ENCODE data around the gene TMEM234.

DNA sequence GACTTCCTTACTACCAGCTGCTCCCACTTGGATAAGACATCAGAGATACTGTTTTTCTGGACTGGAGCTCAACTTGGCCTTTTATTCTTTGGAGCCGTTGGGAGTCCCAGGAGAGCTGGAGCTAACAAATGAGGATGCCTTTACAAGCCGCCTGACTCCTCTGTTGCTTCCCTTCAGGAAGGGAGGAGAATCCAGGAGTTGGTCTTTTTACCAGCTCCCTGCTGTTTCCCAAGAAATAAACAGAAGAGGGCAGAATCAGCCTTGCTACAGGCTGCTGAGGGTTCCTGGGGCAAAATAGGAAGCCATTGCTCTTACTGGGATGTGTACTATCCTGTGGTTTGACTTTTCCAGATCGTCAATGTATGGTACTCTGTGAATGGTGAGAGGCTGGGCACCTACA lies 1.5 kb upstream of the TMEM234 start:
- TF ChIP-seq, protein P1, sequence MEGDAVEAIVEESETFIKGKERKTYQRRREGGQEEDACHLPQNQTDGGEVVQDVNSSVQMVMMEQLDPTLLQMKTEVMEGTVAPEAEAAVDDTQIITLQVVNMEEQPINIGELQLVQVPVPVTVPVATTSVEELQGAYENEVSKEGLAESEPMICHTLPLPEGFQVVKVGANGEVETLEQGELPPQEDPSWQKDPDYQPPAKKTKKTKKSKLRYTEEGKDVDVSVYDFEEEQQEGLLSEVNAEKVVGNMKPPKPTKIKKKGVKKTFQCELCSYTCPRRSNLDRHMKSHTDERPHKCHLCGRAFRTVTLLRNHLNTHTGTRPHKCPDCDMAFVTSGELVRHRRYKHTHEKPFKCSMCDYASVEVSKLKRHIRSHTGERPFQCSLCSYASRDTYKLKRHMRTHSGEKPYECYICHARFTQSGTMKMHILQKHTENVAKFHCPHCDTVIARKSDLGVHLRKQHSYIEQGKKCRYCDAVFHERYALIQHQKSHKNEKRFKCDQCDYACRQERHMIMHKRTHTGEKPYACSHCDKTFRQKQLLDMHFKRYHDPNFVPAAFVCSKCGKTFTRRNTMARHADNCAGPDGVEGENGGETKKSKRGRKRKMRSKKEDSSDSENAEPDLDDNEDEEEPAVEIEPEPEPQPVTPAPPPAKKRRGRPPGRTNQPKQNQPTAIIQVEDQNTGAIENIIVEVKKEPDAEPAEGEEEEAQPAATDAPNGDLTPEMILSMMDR (IDR thresholded peaks at IDR 0.05) = no peak
- TF ChIP-seq POLR2AphosphoS5 (IDR thresholded peaks at IDR 0.05) = no peak
- TF ChIP-seq EP300 (IDR thresholded peaks at IDR 0.05) = no peak

Measured in suprapubic skin (tissue), 4 donors.